H1 (cell line): Measurements from ENCODE around the gene GCHFR. TPM values are rescaled to one million over a fixed set of nuclear protein-coding genes. Genes with fewer than 3 reads are reported as not detected.

Source experiments
- ATF3 ChIP-seq: IDR thresholded peaks from 2 replicates; pipeline ENCODE4 v1.6.1; 2011; ENCODE audit warnings: low read depth, mild to moderate bottlenecking, low read length; ENCODE audit not compliant: insufficient read depth
- BACH1 ChIP-seq: IDR thresholded peaks from 2 replicates; pipeline ENCODE4 v1.6.1; 2012; ENCODE audit warnings: low read length, improper control_type of control experiment
- CBX8 ChIP-seq: fragments of 300-800, 300-1000 bp; sonication (generic); IDR thresholded peaks from 2 replicates; pipeline ENCODE4 v1.7.1; 2016; ENCODE audit warnings: low read depth, low read length, borderline replicate concordance
- CHD7 ChIP-seq: fragments of 300-600 bp; sonication (generic); IDR thresholded peaks from 2 replicates; pipeline ENCODE4 v1.7.1; 2012; ENCODE audit warnings: low read length, moderate library complexity, mild to moderate bottlenecking, inconsistent platforms; ENCODE audit not compliant: insufficient replicate concordance
- HDAC6 ChIP-seq: IDR thresholded peaks from one replicate; pipeline ENCODE4 v1.7.1; 2012; ENCODE audit warnings: low read depth, mild to moderate bottlenecking, inconsistent platforms, low read length, moderate library complexity
- JUN ChIP-seq: IDR thresholded peaks from 2 replicates; pipeline ENCODE4 v1.6.1; 2011; ENCODE audit warnings: low read depth, mild to moderate bottlenecking, improper control_type of control experiment, low read length
- MAX ChIP-seq: IDR thresholded peaks from 2 replicates; pipeline ENCODE4 v1.6.1; 2012; ENCODE audit warnings: inconsistent platforms
- SP1 ChIP-seq: IDR thresholded peaks from 2 replicates; pipeline ENCODE4 v1.6.1; 2011; ENCODE audit warnings: low read depth, low read length
- SRF ChIP-seq: IDR thresholded peaks from 2 replicates; pipeline ENCODE4 v1.6.1; 2011; ENCODE audit warnings: mild to moderate bottlenecking, low read depth, low read length, moderate library complexity
- TAF7 ChIP-seq: optimal IDR thresholded peaks from 2 replicates; pipeline ENCODE3; 2011; ENCODE audit warnings: low read depth, mild to moderate bottlenecking, inconsistent platforms, low read length, moderate library complexity, borderline replicate concordance
- TCF12 ChIP-seq: IDR thresholded peaks from 2 replicates; pipeline ENCODE4 v1.6.1; 2011; ENCODE audit warnings: low read depth, mild to moderate bottlenecking, low read length
- polyA plus RNA-seq, 7 experiments: library from polyadenylated mRNA; depleted of rRNA in 3 of 7; stranded (reverse) in 5 of 7; unstranded in 2 of 7; fragments of >200 nt in 5 of 7; fragments of 200-250 nt in 2 of 7; gene quantifications; 1 replicate in 5 of 7; 2 replicates in 1 of 7; 4 replicates in 1 of 7; pipeline versions ENCODE4 v1.2.1 to v1.2.3, GENCODE V29; 2011 to 2013; ENCODE audit warnings: missing spikeins in 2 of 7, mixed read lengths in 2 of 7
- total RNA-seq: library from RNA; stranded (reverse); fragmentation: NEBNext Ultra II Directional; extraction: Animal tissue kit (Norgen Biotek cat#: 25700); gene quantifications from 2 replicates; pipeline ENCODE4 v1.2.1, GENCODE V29; 2021

Gene GCHFR
- total and polyA plus RNA-seq, 2 of the 8 experiments (the other 6 are each of a cell fraction or from before 2014, with no cell fraction given): 25.9 to 81.5 TPM

- no peak for TF ChIP-seq CHD7
- no peak for TF ChIP-seq CBX8
- no peak for TF ChIP-seq JUN
- TF ChIP-seq ATF3: no peak
- no peak for TF ChIP-seq BACH1
- TF ChIP-seq SRF: no peak
- TF ChIP-seq HDAC6: no peak
- TF ChIP-seq SP1: no peak
- TF ChIP-seq TCF12: no peak
- no peak for TF ChIP-seq MAX
- no peak for TF ChIP-seq TAF7
Observed at GRCh38 chr15:40770147-40770721, 6.4 kb downstream of the GCHFR start (continued).
